Bronchial smooth muscle cell (primary cell): ENCODE data around the gene TGFB3. TPM values are rescaled to one million over a fixed set of nuclear protein-coding genes. Genes with fewer than 3 reads are reported as not detected.

Experiments
- total RNA-seq: library from RNA; depleted of rRNA; stranded (reverse); fragments of >200 nt; gene quantifications from 2 replicates; pipeline ENCODE4 v1.2.1, GENCODE V29; 2014

Gene TGFB3
- total RNA-seq, result 8.4 and 15.0 TPM in 2 replicates

GRCh38 chr14:75981426-75982265 is at the start of gene TGFB3:
TGFB3 (minus strand) TSS chr14:75981995; CDS start chr14:75980893, 1,102 bp downstream.

GRCh38 chr14:75985618-75986438 is 4.0 kb upstream of the TGFB3 start, which contains the start of gene IFT43:
IFT43 (plus strand) TSS chr14:75985763; CDS start chr14:75985787, 24 bp downstream.

Other genes starting within 250 kb of the TGFB3 start
- gene IFT43, start 3.8 kb upstream of the TGFB3 start, total RNA-seq, result 33.2 and 35.9 TPM in 2 replicates
- gene GPATCH2L, start 169.9 kb upstream of the TGFB3 start, total RNA-seq, result 44.4 and 64.7 TPM in 2 replicates